ENCODE data around the gene PERCC1. TPM values are rescaled to one million over a fixed set of nuclear protein-coding genes. Genes with fewer than 3 reads are reported as not detected.

PERCC1 gene
- total RNA-seq, 1 experiment from 2014 or later: not detected

DNA sequence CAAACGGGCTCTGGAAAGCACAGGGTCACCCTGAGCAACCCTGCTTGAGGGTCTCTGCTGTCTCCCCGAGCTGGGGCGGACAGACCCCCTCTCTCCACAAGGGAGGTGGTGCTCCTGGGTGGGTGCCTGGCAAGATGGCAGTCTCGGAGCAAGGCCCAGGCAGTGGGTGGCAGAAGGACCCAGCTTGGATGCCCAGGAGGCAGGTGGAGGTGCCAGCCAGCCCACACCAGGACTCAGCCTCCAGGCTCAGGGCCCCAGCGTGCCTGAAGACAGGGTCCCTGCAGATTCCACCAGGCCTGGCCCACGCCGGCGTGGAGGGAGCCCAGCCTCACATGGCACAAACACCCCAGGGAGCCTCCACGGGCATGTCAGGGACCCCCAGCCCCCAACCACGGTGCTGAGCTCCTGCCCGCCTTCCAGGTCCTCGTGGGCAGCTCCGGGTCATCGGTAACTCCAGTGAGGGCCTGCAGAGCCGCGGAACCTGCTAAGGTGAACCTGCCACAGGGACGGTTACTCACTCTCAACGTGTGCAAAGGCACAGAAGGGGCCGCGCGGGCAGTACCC lies 37.2 kb upstream of the PERCC1 start (continued):
- no peak for TF ChIP-seq NFATC4 (CRISPR knock-in tag; IDR thresholded peaks at IDR 0.05)
- TF ChIP-seq TCF7 (CRISPR knock-in tag; IDR thresholded peaks at IDR 0.05; ENCODE audit: low read depth): no peak
- TF ChIP-seq, protein P1, sequence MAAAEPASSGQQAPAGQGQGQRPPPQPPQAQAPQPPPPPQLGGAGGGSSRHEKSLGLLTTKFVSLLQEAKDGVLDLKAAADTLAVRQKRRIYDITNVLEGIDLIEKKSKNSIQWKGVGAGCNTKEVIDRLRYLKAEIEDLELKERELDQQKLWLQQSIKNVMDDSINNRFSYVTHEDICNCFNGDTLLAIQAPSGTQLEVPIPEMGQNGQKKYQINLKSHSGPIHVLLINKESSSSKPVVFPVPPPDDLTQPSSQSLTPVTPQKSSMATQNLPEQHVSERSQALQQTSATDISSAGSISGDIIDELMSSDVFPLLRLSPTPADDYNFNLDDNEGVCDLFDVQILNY (CRISPR knock-in tag; IDR thresholded peaks at IDR 0.05): no peak
- TF ChIP-seq, protein P2, sequence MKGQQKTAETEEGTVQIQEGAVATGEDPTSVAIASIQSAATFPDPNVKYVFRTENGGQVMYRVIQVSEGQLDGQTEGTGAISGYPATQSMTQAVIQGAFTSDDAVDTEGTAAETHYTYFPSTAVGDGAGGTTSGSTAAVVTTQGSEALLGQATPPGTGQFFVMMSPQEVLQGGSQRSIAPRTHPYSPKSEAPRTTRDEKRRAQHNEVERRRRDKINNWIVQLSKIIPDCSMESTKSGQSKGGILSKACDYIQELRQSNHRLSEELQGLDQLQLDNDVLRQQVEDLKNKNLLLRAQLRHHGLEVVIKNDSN (CRISPR knock-in tag; IDR thresholded peaks at IDR 0.05): no peak
- TF ChIP-seq ZNF416 (CRISPR knock-in tag; IDR thresholded peaks at IDR 0.05): no peak
- TF ChIP-seq ATF1 (CRISPR knock-in tag; IDR thresholded peaks at IDR 0.05): no peak
- no peak for TF ChIP-seq OVOL2 (CRISPR knock-in tag; IDR thresholded peaks at IDR 0.05; ENCODE audit: borderline replicate concordance)
- TF ChIP-seq FOXJ3 (CRISPR knock-in tag; IDR thresholded peaks at IDR 0.05; ENCODE audit: borderline replicate concordance): no peak
- no peak for TF ChIP-seq ZBTB43 (CRISPR knock-in tag; IDR thresholded peaks at IDR 0.05)

DNA sequence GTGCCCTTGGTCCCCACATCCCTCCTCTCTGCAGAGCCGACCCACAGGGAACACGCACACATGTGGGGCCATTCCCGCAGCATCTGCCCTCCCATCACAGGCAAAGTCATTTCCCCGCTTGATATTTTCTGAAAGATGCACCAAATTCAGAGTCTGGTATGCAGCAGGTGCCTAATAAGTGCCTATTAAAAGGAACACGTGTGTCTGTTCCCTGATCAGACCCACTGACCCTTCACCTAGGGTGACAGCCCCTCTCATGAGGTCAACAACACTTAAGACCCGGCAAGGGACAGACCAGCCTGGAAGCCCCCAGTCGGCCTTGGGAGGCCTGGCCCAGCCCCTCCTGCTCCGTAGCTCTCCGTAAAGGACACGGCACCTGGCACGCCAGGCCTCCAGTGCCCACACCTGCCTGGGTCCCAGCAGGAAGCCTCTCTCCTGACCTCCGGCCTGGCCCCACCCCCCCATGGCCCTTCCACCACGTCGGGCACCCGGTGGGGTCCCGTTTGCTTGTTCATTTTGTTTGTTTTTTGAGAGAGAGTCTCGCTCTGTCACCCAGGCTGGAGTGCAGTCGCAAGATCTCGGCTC lies 36.4 kb upstream of the PERCC1 start:
- no peaks in the 10 kb centered on the region for H3K27me3 Mint-ChIP-seq (ENCODE audit: low read depth)
- CTCF ChIA-PET: no interaction called here
- DNase-seq (ENCODE audit: low spot score): no peak
- TF ChIP-seq, protein P3, sequence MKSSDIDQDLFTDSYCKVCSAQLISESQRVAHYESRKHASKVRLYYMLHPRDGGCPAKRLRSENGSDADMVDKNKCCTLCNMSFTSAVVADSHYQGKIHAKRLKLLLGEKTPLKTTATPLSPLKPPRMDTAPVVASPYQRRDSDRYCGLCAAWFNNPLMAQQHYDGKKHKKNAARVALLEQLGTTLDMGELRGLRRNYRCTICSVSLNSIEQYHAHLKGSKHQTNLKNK (CRISPR knock-in tag; IDR thresholded peaks at IDR 0.05): no peak
- TF ChIP-seq, protein P4, sequence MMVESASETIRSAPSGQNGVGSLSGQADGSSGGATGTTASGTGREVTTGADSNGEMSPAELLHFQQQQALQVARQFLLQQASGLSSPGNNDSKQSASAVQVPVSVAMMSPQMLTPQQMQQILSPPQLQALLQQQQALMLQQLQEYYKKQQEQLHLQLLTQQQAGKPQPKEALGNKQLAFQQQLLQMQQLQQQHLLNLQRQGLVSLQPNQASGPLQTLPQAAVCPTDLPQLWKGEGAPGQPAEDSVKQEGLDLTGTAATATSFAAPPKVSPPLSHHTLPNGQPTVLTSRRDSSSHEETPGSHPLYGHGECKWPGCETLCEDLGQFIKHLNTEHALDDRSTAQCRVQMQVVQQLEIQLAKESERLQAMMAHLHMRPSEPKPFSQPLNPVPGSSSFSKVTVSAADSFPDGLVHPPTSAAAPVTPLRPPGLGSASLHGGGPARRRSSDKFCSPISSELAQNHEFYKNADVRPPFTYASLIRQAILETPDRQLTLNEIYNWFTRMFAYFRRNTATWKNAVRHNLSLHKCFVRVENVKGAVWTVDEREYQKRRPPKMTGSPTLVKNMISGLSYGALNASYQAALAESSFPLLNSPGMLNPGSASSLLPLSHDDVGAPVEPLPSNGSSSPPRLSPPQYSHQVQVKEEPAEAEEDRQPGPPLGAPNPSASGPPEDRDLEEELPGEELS (CRISPR knock-in tag; IDR thresholded peaks at IDR 0.05): no peak
- TF ChIP-seq ATF6 (CRISPR knock-in tag; IDR thresholded peaks at IDR 0.05): no peak
- no peaks in the 10 kb centered on the region for H3K4me1 Mint-ChIP-seq
- no peak for ATAC-seq
- peaks cover 5% of the 10 kb centered on the region; the same call in 1 of the 2 replicates for H3K36me3 Mint-ChIP-seq
- H3K9me3 Mint-ChIP-seq: no peaks in the 10 kb centered on the region
- H3K4me3 Mint-ChIP-seq: no peak overlapping the region
- POLR2A ChIA-PET: no interaction called here
- no peak overlapping the region for H3K27ac Mint-ChIP-seq

DNA sequence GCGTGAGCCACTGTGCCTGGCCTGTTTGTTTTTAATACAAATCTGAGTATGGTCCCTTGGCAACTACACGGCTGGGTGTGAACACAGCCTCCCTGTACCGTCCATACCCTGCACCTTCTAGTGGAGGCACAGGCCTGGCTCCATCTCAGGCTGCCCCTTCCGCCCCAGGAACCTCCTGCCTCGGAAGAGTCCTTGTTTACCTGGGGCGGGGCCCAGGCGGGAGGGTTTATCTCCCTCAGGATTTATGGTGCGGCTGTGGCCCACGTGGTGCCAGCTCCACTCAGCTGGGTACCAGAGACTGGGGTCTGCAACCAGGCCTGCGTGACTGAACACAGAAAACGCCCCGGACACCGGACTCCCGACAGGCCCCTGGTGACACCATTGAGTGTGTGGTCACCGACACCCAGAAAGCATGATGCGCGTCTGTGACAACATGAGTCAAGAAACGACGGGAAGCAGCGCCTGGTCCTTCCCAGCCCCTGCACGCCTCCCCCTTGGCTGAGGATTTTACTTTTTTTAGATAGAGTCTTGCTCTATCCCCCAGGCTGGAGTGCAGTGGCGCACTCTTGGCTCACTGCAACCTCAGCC lies 35.3 kb upstream of the PERCC1 start:
- Mint-ChIP-seq H3K9me3 (no peaks in the 10 kb centered on the region), H3K27me3 (ENCODE audit: low read depth) (no peaks in the 10 kb centered on the region), H3K4me3 (no peak overlapping the region), H3K36me3 (peaks cover 5% of the 10 kb centered on the region; the same call in 1 of the 2 replicates), H3K4me1 (no peaks in the 10 kb centered on the region), H3K27ac (no peak overlapping the region)
- ChIA-PET POLR2A (interaction anchor here (0.7 kb wide), 1 partner anchor 8 kb away, joined by 4 read pairs; no protein-coding TSS in a partner anchor), CTCF (no interaction called here)
- ATAC-seq (no peak), DNase-seq (ENCODE audit: low spot score) (no peak)
- TF ChIP-seq, protein P5, sequence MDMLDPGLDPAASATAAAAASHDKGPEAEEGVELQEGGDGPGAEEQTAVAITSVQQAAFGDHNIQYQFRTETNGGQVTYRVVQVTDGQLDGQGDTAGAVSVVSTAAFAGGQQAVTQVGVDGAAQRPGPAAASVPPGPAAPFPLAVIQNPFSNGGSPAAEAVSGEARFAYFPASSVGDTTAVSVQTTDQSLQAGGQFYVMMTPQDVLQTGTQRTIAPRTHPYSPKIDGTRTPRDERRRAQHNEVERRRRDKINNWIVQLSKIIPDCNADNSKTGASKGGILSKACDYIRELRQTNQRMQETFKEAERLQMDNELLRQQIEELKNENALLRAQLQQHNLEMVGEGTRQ (CRISPR knock-in tag; IDR thresholded peaks at IDR 0.05): no peak
- TF ChIP-seq, protein P6, sequence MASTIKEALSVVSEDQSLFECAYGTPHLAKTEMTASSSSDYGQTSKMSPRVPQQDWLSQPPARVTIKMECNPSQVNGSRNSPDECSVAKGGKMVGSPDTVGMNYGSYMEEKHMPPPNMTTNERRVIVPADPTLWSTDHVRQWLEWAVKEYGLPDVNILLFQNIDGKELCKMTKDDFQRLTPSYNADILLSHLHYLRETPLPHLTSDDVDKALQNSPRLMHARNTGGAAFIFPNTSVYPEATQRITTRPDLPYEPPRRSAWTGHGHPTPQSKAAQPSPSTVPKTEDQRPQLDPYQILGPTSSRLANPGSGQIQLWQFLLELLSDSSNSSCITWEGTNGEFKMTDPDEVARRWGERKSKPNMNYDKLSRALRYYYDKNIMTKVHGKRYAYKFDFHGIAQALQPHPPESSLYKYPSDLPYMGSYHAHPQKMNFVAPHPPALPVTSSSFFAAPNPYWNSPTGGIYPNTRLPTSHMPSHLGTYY (CRISPR knock-in tag; IDR thresholded peaks at IDR 0.05): no peak
- TF ChIP-seq EMX1 (CRISPR knock-in tag; IDR thresholded peaks at IDR 0.05) (no peak), CDX4 (CRISPR knock-in tag; IDR thresholded peaks at IDR 0.05; ENCODE audit: borderline replicate concordance) (no peak), ZNF671 (CRISPR knock-in tag; IDR thresholded peaks at IDR 0.05) (no peak), ZNF425 (CRISPR knock-in tag; conservative IDR thresholded peaks at IDR 0.05) (no peak), TP53 (CRISPR knock-in tag; IDR thresholded peaks at IDR 0.05) (no peak)
